ENCODE measurements around the gene YY1.

DNA sequence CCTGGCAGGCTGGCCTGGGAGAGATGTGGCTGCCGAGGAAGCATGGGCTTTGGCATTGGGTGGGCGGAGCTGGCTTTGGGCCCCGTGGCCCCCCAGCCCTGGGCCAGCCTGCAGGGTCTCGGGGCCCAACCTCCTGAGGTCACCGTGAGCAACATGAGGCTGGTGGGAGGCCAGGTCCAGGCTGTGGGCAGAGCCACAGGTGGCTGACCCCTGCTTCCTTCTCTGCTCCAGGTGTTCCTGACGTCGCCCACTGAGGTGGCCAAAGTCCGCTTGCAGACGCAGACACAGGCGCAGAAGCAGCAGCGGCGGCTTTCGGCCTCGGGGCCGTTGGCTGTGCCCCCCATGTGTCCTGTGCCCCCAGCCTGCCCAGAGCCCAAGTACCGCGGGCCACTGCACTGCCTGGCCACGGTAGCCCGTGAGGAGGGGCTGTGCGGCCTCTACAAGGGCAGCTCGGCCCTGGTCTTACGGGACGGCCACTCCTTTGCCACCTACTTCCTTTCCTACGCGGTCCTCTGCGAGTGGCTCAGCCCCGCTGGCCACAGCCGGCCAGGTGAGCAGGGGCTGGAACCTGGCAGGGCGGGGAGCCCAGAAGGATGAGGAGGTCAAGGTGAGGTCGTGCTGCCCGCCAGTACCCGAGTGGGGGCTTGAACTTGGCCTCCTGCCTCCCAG lies 89.7 kb downstream of the YY1 start:
- no peak for TF ChIP-seq EZH2 (IDR thresholded peaks at IDR 0.05; ENCODE audit: low read length, missing control alignments)
- TF ChIP-seq, protein P1, sequence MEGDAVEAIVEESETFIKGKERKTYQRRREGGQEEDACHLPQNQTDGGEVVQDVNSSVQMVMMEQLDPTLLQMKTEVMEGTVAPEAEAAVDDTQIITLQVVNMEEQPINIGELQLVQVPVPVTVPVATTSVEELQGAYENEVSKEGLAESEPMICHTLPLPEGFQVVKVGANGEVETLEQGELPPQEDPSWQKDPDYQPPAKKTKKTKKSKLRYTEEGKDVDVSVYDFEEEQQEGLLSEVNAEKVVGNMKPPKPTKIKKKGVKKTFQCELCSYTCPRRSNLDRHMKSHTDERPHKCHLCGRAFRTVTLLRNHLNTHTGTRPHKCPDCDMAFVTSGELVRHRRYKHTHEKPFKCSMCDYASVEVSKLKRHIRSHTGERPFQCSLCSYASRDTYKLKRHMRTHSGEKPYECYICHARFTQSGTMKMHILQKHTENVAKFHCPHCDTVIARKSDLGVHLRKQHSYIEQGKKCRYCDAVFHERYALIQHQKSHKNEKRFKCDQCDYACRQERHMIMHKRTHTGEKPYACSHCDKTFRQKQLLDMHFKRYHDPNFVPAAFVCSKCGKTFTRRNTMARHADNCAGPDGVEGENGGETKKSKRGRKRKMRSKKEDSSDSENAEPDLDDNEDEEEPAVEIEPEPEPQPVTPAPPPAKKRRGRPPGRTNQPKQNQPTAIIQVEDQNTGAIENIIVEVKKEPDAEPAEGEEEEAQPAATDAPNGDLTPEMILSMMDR (conservative IDR thresholded peaks at IDR 0.05 in 1 of 2, IDR thresholded peaks at IDR 0.05 in 1 of 2; ENCODE audit: low read depth in 1 of 2, low read length in 2 of 2), result no peak
